ENCODE measurements around the gene PREX1.

Gene PREX1

DNA sequence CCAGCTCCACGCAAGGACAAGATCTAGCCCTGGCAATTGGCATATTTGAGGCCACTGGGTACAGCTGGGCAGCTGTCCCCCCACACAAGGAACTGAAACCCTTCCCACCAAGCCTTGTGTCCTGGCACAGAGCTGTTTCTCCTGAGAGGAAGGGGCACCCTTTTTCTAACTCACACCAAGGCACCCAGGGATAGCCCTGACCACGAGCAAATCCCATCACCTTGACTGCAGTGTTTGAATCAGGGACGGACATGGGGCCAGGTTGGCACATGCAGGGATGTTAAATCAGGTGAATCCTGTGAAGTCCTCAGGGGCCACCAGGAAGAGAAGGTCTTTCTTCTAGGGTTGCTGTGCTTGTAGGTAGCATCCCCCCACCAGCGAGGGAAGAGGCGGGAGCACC, 246.6 kb downstream of the PREX1 start:
- Histone ChIP-seq H3K27me3 (ENCODE audit: insufficient read depth, poor library complexity, severe bottlenecking) (no peaks in the 10 kb centered on the region), H3K27ac (replicated peaks) (no peak overlapping the region), H3K4me3 (replicated peaks; ENCODE audit: insufficient read depth, low read length) (no peak overlapping the region)
- TF ChIP-seq SPI1 (IDR thresholded peaks at IDR 0.05; ENCODE audit: borderline replicate concordance, low read depth), result no peak
- TF ChIP-seq CTCF (IDR thresholded peaks at IDR 0.05; ENCODE audit: insufficient read depth, low read length), result no peak
- TF ChIP-seq GABPA (IDR thresholded peaks at IDR 0.05; ENCODE audit: low read depth), result no peak
- TF ChIP-seq, protein P1, sequence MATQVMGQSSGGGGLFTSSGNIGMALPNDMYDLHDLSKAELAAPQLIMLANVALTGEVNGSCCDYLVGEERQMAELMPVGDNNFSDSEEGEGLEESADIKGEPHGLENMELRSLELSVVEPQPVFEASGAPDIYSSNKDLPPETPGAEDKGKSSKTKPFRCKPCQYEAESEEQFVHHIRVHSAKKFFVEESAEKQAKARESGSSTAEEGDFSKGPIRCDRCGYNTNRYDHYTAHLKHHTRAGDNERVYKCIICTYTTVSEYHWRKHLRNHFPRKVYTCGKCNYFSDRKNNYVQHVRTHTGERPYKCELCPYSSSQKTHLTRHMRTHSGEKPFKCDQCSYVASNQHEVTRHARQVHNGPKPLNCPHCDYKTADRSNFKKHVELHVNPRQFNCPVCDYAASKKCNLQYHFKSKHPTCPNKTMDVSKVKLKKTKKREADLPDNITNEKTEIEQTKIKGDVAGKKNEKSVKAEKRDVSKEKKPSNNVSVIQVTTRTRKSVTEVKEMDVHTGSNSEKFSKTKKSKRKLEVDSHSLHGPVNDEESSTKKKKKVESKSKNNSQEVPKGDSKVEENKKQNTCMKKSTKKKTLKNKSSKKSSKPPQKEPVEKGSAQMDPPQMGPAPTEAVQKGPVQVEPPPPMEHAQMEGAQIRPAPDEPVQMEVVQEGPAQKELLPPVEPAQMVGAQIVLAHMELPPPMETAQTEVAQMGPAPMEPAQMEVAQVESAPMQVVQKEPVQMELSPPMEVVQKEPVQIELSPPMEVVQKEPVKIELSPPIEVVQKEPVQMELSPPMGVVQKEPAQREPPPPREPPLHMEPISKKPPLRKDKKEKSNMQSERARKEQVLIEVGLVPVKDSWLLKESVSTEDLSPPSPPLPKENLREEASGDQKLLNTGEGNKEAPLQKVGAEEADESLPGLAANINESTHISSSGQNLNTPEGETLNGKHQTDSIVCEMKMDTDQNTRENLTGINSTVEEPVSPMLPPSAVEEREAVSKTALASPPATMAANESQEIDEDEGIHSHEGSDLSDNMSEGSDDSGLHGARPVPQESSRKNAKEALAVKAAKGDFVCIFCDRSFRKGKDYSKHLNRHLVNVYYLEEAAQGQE (IDR thresholded peaks at IDR 0.05; ENCODE audit: insufficient replicate concordance, low read depth), result no peak
- TF ChIP-seq POLR2AphosphoS5 (IDR thresholded peaks at IDR 0.05; ENCODE audit: low read depth), result no peak
- no peak for DNase-seq (ENCODE audit: low read depth in 1 of 2, low spot score in 1 of 2)

- no peaks in the 10 kb centered on the region for H3K27me3 ChIP-seq (ENCODE audit: insufficient read depth, poor library complexity, severe bottlenecking)
- TF ChIP-seq, protein P1 (IDR thresholded peaks at IDR 0.05; ENCODE audit: insufficient replicate concordance, low read depth), result no peak
- TF ChIP-seq SPI1 (IDR thresholded peaks at IDR 0.05; ENCODE audit: borderline replicate concordance, low read depth), result no peak
- DNase-seq (ENCODE audit: low read depth in 1 of 2, low spot score in 1 of 2), result no peak
- H3K27ac ChIP-seq (replicated peaks), result no peak overlapping the region
- no peak overlapping the region for H3K4me3 ChIP-seq (replicated peaks; ENCODE audit: insufficient read depth, low read length)
These were observed 249.3 kb downstream of the PREX1 start for GRCh38 chr20:48578397-48579098.

DNA sequence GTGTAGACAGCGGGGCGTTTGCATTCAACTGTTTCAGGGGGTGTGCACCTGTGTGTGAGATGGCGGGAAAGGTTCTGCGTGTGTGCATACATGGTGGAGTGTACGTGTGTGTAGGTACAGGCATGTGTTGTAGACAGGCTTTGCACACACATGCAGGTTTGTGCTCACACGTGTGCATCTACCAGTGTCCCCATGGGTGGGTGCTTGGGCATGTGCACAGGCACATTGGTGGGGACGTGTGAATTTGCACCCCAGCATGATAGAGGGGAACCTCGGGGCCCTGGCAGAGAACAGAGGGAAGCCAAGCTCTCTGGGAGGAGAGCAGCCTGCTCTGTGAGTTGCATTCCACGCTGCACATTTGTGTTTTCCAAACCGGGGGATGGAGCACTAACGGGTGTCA, 250.2 kb downstream of the PREX1 start:
- DNase-seq (ENCODE audit: low read depth in 1 of 2, low spot score in 1 of 2), result no peak
- Histone ChIP-seq H3K27me3 (ENCODE audit: insufficient read depth, poor library complexity, severe bottlenecking) (no peaks in the 10 kb centered on the region), H3K4me3 (replicated peaks; ENCODE audit: insufficient read depth, low read length) (no peak overlapping the region), H3K27ac (replicated peaks) (no peak overlapping the region)
- no peak for TF ChIP-seq GABPA (IDR thresholded peaks at IDR 0.05; ENCODE audit: low read depth)
- TF ChIP-seq, protein P1 (IDR thresholded peaks at IDR 0.05; ENCODE audit: insufficient replicate concordance, low read depth), result no peak

DNA sequence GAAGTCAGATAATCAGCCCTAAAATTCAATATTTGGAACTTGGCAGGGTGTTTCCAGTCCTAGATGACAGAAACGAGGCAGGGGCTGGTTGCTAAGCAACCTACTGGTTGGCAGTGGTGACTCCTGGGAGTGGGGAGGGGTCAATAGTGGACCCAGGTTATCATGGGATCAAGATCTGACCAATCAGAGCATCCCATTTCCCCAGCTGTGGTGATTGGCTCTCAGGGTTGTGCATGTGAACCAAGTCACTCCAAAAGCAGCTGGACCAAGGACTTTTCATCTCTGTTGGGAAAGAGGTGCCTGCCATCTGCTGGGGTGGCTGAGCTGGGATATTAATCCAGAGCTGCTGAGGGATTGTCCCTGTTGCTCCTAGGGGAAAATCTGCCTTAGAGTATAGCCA, 253.4 kb downstream of the PREX1 start:
- no peak for TF ChIP-seq POLR2AphosphoS5 (IDR thresholded peaks at IDR 0.05; ENCODE audit: low read depth)
- no peak overlapping the region for H3K4me3 ChIP-seq (replicated peaks; ENCODE audit: insufficient read depth, low read length)
- no peak overlapping the region for H3K27ac ChIP-seq (replicated peaks)
- DNase-seq (ENCODE audit: low read depth in 1 of 2, low spot score in 1 of 2), result no peak
- no peaks in the 10 kb centered on the region for H3K27me3 ChIP-seq (ENCODE audit: insufficient read depth, poor library complexity, severe bottlenecking)

Data from HL-60 (cell line).